ENCODE measurements around the gene ACOT4.
"Not testable (repeated sequence)": the region's sequence is repeated elsewhere in the genome, so short reads cannot be mapped to it uniquely, and the experiment has no call there.

Gene ACOT4

DNA sequence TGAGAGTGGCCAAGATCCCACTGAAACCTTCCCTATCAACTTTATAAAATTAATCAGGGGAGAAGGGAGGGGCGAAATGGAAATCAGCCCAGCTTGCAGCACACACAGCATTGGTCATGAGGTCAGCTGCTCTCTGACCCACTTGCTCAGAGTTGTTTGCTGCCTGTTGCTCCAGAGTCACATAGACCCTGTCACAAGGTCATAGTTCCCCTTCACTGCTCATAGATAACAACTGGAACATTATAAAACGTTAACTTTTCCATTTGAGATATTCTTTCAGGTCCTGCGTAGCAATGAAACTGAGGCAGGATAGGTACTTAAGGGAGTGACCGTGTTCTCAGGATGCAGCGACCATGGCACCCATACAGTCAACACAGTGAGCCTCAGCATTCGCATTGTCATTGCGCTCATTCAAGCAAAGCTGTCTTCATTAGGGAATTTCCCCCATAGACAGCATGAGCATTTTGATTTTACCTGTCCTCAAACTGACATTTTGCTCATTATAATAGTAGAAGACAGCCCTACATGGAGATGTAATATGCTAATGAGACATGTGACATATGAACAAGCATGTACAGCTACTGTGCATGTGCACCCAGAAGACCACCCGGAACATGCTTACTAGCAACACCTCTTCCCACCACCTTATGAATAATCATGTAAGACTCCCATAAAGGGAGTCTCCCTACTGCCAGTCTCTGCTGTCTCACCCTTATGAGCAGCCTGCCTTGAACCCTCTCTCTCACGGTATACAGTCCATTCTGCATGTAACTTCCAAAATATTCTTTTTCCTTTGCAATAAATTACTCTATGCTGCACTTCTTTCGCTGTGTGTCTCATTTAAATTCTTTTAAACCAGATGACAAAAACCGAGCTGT, 9.3 kb upstream of the ACOT4 start:
- not testable (repeated sequence) for DNase-seq

GRCh38 chr14:73588695-73589094, 3.0 kb upstream of the ACOT4 start:
- DNase-seq = no peak

- DNase-seq = no peak
These were observed 2.6 kb upstream of the ACOT4 start for GRCh38 chr14:73589116-73589515.

DNA sequence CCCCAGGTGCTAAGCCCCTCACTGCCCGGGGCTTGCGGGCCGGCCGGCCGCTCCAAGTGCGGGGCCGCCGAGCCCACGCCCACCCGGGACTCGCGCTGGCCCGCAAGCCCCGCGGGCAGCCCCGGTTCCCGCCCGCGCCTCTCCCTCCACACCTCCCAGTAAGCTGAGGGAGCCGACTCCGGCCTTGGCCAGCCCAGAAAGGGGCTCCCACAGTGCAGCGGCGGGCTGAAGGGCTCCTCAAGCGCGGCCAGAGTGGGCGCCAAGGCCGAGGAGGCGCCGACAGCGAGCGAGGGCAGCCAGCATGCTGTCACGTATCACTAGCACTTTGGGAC, 1.0 kb upstream of the ACOT4 start:
- not testable (repeated sequence) for DNase-seq

DNA sequence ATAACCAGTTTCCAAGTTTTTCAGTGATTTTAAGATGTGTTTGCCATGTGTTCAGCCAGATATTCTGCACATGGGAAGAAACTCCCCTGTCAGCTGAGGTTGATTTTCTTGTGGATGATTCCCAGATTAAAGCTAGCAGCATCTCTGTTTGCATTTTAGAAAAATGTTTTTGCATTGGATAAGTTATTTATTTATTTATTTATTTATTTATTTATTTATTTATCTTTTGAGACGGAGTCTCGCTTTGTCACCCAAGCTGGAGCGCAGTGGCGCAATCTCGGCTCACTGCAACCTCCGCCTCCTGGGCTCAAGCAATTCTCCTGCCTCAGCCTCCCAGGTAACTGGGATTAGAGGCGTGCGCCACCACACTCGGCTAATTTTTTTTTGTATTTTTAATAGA, 2.8 kb downstream of the ACOT4 start:
- DNase-seq = no peak

GRCh38 chr14:73599499-73599898, 7.8 kb downstream of the ACOT4 start:
- no peak for DNase-seq

DNA sequence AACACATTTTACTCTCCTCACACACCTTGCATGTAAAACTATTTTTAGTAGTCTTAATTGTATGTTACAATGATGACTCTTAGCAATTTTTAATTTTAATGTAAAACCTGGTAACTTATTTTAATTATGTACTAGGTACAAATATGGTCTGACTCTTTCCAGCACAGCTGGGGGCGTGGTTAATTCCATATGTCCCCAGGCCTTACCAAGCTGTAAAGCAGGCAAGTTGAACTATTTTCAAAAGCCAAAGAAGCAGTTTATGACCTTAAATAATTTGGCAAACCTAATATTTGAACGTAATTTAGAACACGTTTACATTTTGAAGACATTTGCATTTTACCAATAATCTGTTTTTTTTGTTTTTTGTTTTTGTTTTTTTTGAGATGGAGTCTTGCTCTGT, 11.3 kb downstream of the ACOT4 start:
- DNase-seq = no peak

DNA sequence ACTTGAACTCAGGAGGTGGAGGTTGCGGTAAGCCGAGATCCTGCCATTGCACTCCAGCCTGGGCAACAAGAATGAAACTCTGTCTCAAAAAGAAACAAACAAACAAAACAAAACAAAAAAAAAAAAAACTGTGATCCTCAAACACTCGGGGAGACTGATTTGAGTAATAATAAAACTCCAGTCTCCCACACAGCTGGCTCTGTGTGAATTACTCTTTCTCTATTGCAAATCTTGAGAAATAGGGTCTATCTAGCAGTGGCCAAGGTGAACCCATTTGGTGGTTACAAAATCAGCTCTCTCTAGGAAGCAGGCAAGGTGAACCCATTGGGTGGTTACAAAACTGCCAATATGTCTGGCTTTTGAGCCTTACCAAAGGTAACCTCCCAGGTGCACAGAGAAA, 14.6 kb downstream of the ACOT4 start:
- no peak for DNase-seq

DNA sequence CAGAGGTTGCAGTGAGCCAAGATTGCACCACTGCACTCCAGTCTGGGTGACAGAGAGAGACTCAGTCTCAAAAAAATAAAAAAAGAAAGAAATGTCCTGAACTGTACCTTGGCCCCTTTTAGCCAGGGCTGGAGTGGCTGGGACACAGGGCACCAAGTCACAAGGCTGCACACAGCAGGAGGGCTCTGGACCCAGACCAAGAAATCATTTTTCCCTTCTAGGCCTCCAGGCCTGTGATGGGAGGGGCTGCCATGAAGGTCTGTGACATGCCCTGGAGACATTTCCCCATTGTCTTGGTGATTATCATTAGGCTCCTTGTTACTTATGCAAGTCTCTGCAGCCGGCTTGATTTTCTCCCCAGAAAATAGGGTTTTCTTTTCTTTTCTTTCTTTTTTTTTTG, 15.6 kb downstream of the ACOT4 start:
- no peak for DNase-seq

- no peak for DNase-seq
These were observed 19.0 kb downstream of the ACOT4 start for GRCh38 chr14:73610687-73611086.

DNA sequence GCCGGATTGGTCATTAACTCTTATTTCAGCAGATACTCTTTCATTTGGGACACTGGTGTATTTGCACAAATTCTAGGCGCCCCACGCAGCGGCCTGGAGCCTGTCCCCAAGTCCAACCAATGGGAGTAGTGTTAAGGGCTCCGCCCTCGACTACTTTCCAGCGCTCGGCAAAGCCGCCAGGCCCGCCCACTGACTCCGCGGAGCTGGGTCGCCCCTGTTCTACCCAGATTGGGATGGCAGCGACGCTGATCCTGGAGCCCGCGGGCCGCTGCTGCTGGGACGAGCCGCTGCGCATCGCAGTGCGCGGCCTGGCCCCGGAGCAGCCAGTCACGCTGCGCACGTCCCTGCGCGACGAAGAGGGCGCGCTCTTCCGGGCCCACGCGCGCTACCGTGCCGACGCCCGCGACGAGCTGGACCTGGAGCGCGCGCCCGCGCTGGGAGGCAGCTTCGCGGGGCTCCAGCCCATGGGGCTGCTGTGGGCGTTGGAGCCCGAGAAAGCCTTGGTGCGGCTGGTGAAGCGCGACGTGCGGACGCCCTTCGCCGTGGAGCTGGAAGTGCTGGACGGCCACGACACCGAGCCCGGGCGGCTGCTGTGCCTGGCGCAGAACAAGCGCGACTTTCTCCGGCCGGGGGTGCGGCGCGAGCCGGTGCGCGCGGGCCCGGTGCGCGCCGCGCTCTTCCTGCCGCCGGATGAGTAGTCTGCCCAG, 20.8 kb downstream of the ACOT4 start, which contains the start of gene ACOT6:
ACOT6 (plus strand) TSS at position 179 of the 707 bp plus-strand sequence; CDS start at position 234, 55 bp downstream.
- no peak for DNase-seq

- no peak for DNase-seq
These were observed 21.3 kb downstream of the ACOT4 start for GRCh38 chr14:73613046-73613383.

DNA sequence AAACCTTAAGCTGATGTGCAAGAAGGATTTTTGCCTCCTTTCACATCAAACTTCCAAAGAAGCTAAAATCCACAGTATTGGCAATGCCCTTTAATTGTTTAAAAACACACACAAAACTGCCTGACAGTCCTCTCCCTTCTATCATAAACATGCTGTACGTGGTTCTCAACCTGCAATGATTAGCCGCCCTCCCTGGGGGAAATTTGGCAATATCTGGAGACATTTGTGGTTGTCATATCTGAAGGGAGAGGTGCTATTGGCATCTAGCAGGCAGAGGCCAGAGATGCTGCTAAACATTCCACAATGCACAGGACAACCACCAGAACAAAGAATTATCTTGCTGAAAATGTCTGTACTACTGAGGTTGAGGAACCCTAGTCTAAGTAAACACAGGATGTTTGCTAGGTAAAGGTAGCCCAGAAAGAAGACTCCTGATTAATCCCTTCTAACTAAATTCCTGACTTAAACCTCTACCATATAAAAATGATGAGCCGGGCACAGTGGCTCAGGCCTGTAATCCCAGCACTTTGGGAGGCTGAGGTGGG, 21.8 kb downstream of the ACOT4 start:
- no peak for DNase-seq

DNA sequence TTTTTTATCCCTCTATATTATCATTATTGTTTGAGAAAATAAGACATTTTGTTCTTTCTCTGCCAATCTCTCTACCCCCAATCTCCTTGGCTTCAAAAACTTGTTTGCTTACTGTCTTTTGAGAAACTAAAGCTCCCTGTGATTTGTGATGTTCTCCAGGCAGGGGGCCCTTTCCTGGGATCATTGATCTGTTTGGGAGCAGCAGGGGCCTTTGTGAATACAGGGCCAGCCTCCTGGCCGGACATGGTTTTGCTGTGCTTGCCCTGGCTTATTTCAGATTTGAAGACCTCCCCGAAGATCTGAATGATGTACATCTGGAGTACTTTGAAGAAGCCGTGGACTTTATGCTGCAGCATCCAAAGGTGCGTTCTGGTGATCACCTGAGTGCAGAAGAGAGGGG, 25.2 kb downstream of the ACOT4 start:
- DNase-seq = no peak

DNA sequence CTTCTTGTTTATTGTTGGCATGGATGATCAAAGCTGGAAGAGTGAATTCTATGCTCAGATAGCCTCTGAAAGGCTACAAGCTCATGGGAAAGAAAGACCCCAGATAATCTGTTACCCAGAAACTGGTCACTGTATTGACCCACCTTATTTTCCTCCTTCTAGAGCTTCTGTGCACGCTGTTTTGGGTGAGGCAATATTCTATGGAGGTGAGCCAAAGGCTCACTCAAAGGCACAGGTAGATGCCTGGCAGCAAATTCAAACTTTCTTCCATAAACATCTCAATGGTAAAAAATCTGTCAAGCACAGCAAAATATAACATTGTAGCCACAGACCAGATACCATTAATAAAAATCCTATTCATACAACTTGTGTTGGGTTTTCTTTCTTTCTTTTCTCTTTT, 27.9 kb downstream of the ACOT4 start:
- no peak for DNase-seq

DNA sequence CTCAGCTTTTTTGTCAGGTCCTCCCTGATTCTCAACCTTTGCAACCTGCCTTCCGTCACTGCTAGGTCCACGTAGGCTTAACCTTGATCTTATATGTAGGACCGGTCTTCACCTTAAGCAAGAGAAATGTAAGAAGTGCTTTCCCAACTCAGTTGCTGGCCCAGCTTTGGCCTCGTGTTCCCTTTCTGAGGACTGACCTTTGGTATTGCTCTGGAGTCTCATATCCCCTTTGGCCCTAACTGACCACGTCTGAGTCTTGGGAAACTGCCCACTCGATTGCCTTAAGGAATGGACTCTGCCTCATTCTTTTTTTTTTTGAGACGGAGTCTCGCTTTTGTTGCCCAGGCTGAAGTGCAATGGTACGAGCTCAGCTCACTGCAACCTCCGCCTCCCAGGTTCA, 28.6 kb downstream of the ACOT4 start:
- DNase-seq = no peak

DNA sequence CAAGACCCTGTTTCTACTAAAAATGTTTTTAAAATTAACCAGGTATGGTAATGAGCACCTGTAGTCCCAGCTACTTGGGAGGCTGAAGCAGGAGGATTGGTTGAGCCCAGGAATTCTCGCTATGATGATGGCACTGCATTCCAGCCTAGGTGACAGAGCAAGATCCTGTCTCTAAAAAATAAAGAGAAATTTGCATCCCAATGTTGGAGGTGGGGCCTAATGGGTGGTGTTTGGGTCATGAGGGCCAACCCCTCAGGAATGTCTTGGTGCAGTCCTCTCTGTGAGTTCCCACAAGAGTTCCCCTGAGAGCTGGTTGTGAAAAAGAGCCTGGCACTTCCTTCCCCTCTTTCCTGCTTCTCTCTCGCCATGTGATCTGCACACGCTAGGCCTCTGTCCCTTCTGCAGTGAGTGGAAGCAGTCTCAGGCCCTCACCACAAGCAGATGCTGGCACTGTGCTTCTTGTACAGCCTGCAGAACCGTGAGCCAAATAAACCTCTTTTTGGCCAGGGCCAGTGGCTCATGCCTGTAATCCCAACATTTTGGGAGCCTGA, 31.9 kb downstream of the ACOT4 start:
- no peak for DNase-seq

- DNase-seq = no peak
These were observed 34.0 kb downstream of the ACOT4 start for GRCh38 chr14:73625706-73626105.

GRCh38 chr14:73627151-73627558, 35.5 kb downstream of the ACOT4 start:
- no peak for DNase-seq

- DNase-seq = no peak
These were observed 38.5 kb downstream of the ACOT4 start for GRCh38 chr14:73630009-73630780.

DNA sequence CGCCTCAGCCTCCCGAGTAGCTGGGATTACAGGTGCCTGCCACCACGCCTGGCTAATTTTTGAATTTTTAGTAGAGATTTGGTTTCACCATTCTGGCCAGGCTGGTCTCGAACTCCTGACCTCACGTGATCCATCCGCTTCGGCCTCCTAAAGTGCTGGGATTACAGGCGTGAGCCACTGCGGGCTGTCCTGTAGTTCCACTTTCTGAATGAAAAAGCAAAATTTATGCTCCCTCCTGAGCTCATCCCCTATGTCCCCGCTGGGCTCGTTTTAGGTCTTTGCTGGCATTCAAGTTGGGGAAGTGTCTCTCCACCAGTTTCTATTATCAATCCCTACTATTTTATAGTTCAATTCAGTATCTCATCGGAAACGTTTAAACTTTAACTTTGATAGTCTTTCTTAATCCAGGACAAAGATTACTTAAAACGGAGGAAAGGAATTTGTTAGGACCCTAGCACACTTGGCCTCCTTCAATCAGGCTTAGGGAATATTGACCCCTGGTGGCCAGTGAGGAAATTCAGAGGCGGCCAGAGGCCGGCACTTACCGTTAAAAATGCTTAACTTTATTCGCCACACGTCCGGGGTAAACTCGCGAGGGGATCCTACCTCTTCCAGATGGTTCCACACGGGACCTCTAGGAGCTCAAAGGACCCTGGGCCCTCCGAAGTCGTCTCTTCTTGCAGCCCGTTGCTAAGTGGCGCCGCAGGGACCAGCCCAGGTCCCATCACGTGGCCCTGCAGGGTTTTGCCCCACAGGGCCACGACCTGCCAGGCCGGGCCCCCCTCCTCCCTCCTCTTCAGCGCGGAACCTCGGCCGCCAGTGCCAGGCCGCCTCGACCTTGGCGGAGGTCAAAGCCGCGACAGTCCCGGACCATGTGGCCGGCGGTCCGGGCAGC, 41.7 kb downstream of the ACOT4 start:
- DNase-seq = peak; percentile 14
